HepG2 (cell line): Measurements from ENCODE around the gene SLC9C2. TPM values are rescaled to one million over a fixed set of nuclear protein-coding genes. Genes with fewer than 3 reads are reported as not detected.

ENCODE experiments used
- ATAC-seq: fragments of 200-7000 bp; cut with Tn5 transposase; 3 replicates; pipeline ENCODE4 v1.9.1; 2020; ENCODE audit warnings: mild to moderate bottlenecking, moderate library complexity
- BruUV-seq: library from RNA; stranded (reverse); fragments of 400-500 nt; replicated peaks from 2 replicates; lab custom pipeline; 2021; lab: Mats Ljungman, UMichigan
- CTCF ChIA-PET: fragments of 300-600 bp; formaldehyde crosslinking; extraction: SDS; loops from one replicate; lab custom pipeline; 2021; ENCODE audit warnings: low total read pairs, inconsistent platforms, low intra/inter-chr PET ratio; lab: Yijun Ruan, JAX
- POLR2A ChIA-PET: fragments of 350-600 bp; sonication (Branson Sonifier 250); formaldehyde crosslinking; loops from one replicate; lab custom pipeline; 2020; ENCODE audit warnings: antibody characterized with exemption, inconsistent platforms; lab: Yijun Ruan, JAX
- DNase-seq: peaks from one replicate; pipeline ENCODE4 v3.0.0-alpha.2; 2015; ENCODE audit warnings: low spot score
- FAIRE-seq: peaks from 3 replicates; lab custom pipeline; 2011; peaks lifted over from hg19 to GRCh38; lab: Jason Lieb, UNC
- H2AFZ ChIP-seq: one replicate; pipeline ENCODE4 v1.6.1; 2011; ENCODE audit warnings: low read length, inconsistent platforms
- H3K27ac ChIP-seq: fragments of 300-600 bp; 3 replicates; pipeline ENCODE4 v1.8.0; 2011; ENCODE audit warnings: mixed run types, mild to moderate bottlenecking, mixed read lengths, low read length, inconsistent platforms; ENCODE audit not compliant: insufficient read depth; ENCODE audit errors: extremely low read length
- H3K27me3 ChIP-seq, 2 experiments: fragments of 200-600 bp in 1 of 2; 2 replicates in 1 of 2; 3 replicates in 1 of 2; pipeline versions ENCODE4 v1.6.0 to v1.8.0; 2011; ENCODE audit warnings: low read length in 2 of 2, mild to moderate bottlenecking in 2 of 2, moderate library complexity in 2 of 2, inconsistent platforms in 1 of 2; ENCODE audit not compliant: insufficient read depth in 2 of 2, control insufficient read depth in 1 of 2
- H3K36me3 ChIP-seq, 2 experiments: fragments of 200-600 bp in 1 of 2; replicated peaks in 1 of 2; 2 replicates in 1 of 2; 3 replicates in 1 of 2; pipeline versions ENCODE4 v1.5.1 to v1.8.0; 2011; ENCODE audit warnings: low read length in 2 of 2, inconsistent platforms in 1 of 2; ENCODE audit not compliant: insufficient read depth in 2 of 2, control insufficient read depth in 1 of 2
- H3K4me1 ChIP-seq: 2 replicates; pipeline ENCODE4 v1.5.1; 2012; ENCODE audit warnings: low read length, inconsistent platforms; ENCODE audit not compliant: insufficient read depth
- H3K4me2 ChIP-seq: 2 replicates; pipeline ENCODE4 v1.6.0; 2011; ENCODE audit warnings: low read depth, low read length, inconsistent platforms
- H3K4me3 ChIP-seq, 3 experiments: fragments of 200-600 bp in 1 of 3; sonication (generic), shearing (Covaris generic) in 1 of 3; replicated peaks in 1 of 3; 2 replicates each; pipeline ENCODE4 v1.5.1; 2011 to 2016; ENCODE audit warnings: low read length in 3 of 3, inconsistent platforms in 2 of 3, low read depth in 2 of 3, mild to moderate bottlenecking in 2 of 3, control low read depth in 1 of 3, mixed read lengths in 1 of 3; ENCODE audit not compliant: insufficient read depth in 1 of 3
- H3K79me2 ChIP-seq: one replicate; pipeline ENCODE4 v1.6.1; 2011; ENCODE audit warnings: low read length, inconsistent platforms; ENCODE audit not compliant: insufficient read depth
- H3K9ac ChIP-seq: 2 replicates; pipeline ENCODE4 v1.6.0; 2011; ENCODE audit warnings: mild to moderate bottlenecking, low read depth, low read length, inconsistent platforms; ENCODE audit not compliant: insufficient read depth
- H3K9me3 ChIP-seq: 2 replicates; pipeline ENCODE4 v1.5.1; 2012; ENCODE audit warnings: mild to moderate bottlenecking, low read length
- H4K20me1 ChIP-seq: 2 replicates; pipeline ENCODE4 v1.6.0; 2011; ENCODE audit warnings: inconsistent platforms, mild to moderate bottlenecking, low read length, moderate library complexity; ENCODE audit not compliant: insufficient read depth
- ATF2 ChIP-seq: sonication (generic); formaldehyde crosslinking; IDR thresholded peaks from 2 replicates; pipeline ENCODE4 v1.4.0; 2020; ENCODE audit warnings: missing genetic modification reagents
- DMAP1 ChIP-seq: IDR thresholded peaks from 2 replicates; pipeline ENCODE4 v1.6.1; 2016
- HMG20A ChIP-seq: IDR thresholded peaks from 2 replicates; pipeline ENCODE4 v1.6.1; 2016; ENCODE audit warnings: borderline replicate concordance
- HNF4A ChIP-seq: sonication (generic); formaldehyde crosslinking; IDR thresholded peaks from 2 replicates; pipeline ENCODE4 v1.4.0; 2020; ENCODE audit warnings: missing genetic modification reagents
- KDM4B ChIP-seq: sonication (generic); formaldehyde crosslinking; IDR thresholded peaks from 2 replicates; pipeline ENCODE4 v1.4.0; 2020; ENCODE audit warnings: missing genetic modification reagents
- NCOA2 ChIP-seq: sonication (generic); formaldehyde crosslinking; IDR thresholded peaks from 2 replicates; pipeline ENCODE4 v1.8.0; 2022; ENCODE audit warnings: inconsistent platforms
- NFE2L2 ChIP-seq: fragments of 150-350 bp; IDR thresholded peaks from 2 replicates; pipeline ENCODE4 v1.6.1; 2014; ENCODE audit warnings: low read length
- RARA ChIP-seq: IDR thresholded peaks from 2 replicates; pipeline ENCODE4 v1.6.1; 2016; ENCODE audit warnings: missing genetic modification reagents, missing compliant biosample characterization
- SP5 ChIP-seq: IDR thresholded peaks from 2 replicates; pipeline ENCODE4 v1.6.1; 2016; ENCODE audit warnings: low read depth, borderline replicate concordance
- TFE3 ChIP-seq: IDR thresholded peaks from 2 replicates; pipeline ENCODE4 v1.6.1; 2016
- ZNF407 ChIP-seq: sonication (generic); formaldehyde crosslinking; IDR thresholded peaks from one replicate; pipeline ENCODE4 v1.5.1; 2020; ENCODE audit warnings: mild to moderate bottlenecking, missing genetic modification reagents; ENCODE audit errors: not compliant biosample characterization
- ZNF530 ChIP-seq: sonication (generic); formaldehyde crosslinking; IDR thresholded peaks from 2 replicates; pipeline ENCODE4 v1.5.0; 2020; ENCODE audit warnings: low read depth, mild to moderate bottlenecking, missing genetic modification reagents
- ZNF607 ChIP-seq: sonication (generic); formaldehyde crosslinking; IDR thresholded peaks from 2 replicates; pipeline ENCODE4 v1.5.1; 2020; ENCODE audit warnings: missing genetic modification reagents, mild to moderate bottlenecking, borderline replicate concordance
- ZNF614 ChIP-seq: IDR thresholded peaks from 2 replicates; pipeline ENCODE4 v1.6.1; 2018; ENCODE audit warnings: missing biosample characterization, missing genetic modification reagents, inconsistent platforms, borderline replicate concordance
- WGBS: methylation state at CpG from one replicate; pipeline ENCODE4 v1.1.6; 2017; ENCODE audit warnings: low lambda C conversion rate; 5-methylcytosine and 5-hydroxymethylcytosine counted together
- in situ Hi-C: cut with HindIII; loops from 2 replicates; pipeline ENCODE4 v1.10.0; 2017; ENCODE audit warnings: low pct_unique_long_range_greater_than_20kb; ENCODE audit not compliant: extremely low pct_ligation_motif_present
- intact Hi-C: fragments of 100-400 bp; cut with micrococcal nuclease; formaldehyde crosslinking; loops from one replicate; pipeline ENCODE4 v1.10.0; 2022; ENCODE audit not compliant: unreplicated experiment
- polyA plus RNA-seq, 8 experiments: library from polyadenylated mRNA; depleted of rRNA in 3 of 8; stranded (reverse) in 7 of 8; unstranded in 1 of 8; fragments of >200 nt; fragmentation: Illumina TruSeq in 4 of 8; extraction: Trizol in 4 of 8; gene quantifications; 2 replicates each; pipeline versions ENCODE4 v1.2.1 to v1.2.3, GENCODE V29; 2011 to 2016; ENCODE audit warnings: low read depth in 4 of 8, missing spikeins in 1 of 8, mixed read lengths in 1 of 8; ENCODE audit not compliant: insufficient read depth in 1 of 8
- total RNA-seq, 5 experiments: library from RNA; depleted of rRNA; stranded (reverse); fragments of >200 nt; fragmentation: Illumina TruSeq; extraction: Trizol; gene quantifications; 2 replicates each; pipeline ENCODE4 v1.2.3, GENCODE V29; 2016; ENCODE audit warnings: low read depth in 1 of 5

The SLC9C2 gene
- total and polyA plus RNA-seq, 2 of the 13 experiments (the other 11 are each of a cell fraction or from before 2014, with no cell fraction given) = 0.03 TPM; not detected in 1

- TF ChIP-seq ATF2 (CRISPR knock-in tag) (no peak), KDM4B (CRISPR knock-in tag) (no peak), NCOA2 (CRISPR knock-in tag) (no peak), DMAP1 (no peak), ZNF607 (CRISPR knock-in tag) (no peak), NFE2L2 (no peak), ZNF614 (CRISPR knock-in tag) (no peak)
Measured at GRCh38 chr1:173525926-173526325, 76.9 kb downstream of the SLC9C2 start (continued).

- no peak overlapping the region for H2AFZ ChIP-seq
- no peak overlapping the region for H3K9ac ChIP-seq
- no peaks in the 10 kb centered on the region for H4K20me1 ChIP-seq
- in situ Hi-C loops (no loop called here), intact Hi-C loops (no loop called here)
- H3K9me3 ChIP-seq = no peaks in the 10 kb centered on the region
- H3K4me1 ChIP-seq = peaks cover 9% of the 10 kb centered on the region
- DNase-seq = peak; percentile 39
- no peaks in the 10 kb centered on the region for H3K27me3 ChIP-seq
- H3K4me3 ChIP-seq = no peak overlapping the region
- H3K4me2 ChIP-seq = peak overlapping the region; percentile 31
- no TSS peak for BruUV-seq
- ATAC-seq = peak; percentile 64
- FAIRE-seq = no peak
- no peak overlapping the region for H3K27ac ChIP-seq
- WGBS = 38% methylated on average over 3 of the region's 3 CpGs
- H3K79me2 ChIP-seq = no peaks in the 10 kb centered on the region
- ChIA-PET CTCF (no interaction called here), POLR2A (no interaction called here)
- H3K36me3 ChIP-seq = no peaks in the 10 kb centered on the region
- TF ChIP-seq HNF4A (CRISPR knock-in tag) (peak; percentile 69), SP5 (CRISPR knock-in tag) (no peak), TFE3 (CRISPR knock-in tag) (0 out of 2 replicates have a peak, but pooled peaks have one; percentile 54), ZNF530 (no peak), HMG20A (0 out of 2 replicates have a peak, but pooled peaks have one; percentile 12), ZNF407 (CRISPR knock-in tag) (no peak), RARA (CRISPR knock-in tag) (peak; percentile 15; the same call in 1 of the 2 replicates)
Measured at GRCh38 chr1:173523329-173523728, 79.5 kb downstream of the SLC9C2 start.
